ENCODE results near the gene GIMAP7. TPM values are rescaled to one million over a fixed set of nuclear protein-coding genes. Genes with fewer than 3 reads are reported as not detected.
A peak's percentile ranks its signal among the peaks of the same experiment; 100 is the strongest.
"Not testable (repeated sequence)": the region's sequence is repeated elsewhere in the genome, so short reads cannot be mapped to it uniquely, and the experiment has no call there.

The GIMAP7 gene
- total RNA-seq, 1 donor from 2014 or later, result 4.2 TPM

DNA sequence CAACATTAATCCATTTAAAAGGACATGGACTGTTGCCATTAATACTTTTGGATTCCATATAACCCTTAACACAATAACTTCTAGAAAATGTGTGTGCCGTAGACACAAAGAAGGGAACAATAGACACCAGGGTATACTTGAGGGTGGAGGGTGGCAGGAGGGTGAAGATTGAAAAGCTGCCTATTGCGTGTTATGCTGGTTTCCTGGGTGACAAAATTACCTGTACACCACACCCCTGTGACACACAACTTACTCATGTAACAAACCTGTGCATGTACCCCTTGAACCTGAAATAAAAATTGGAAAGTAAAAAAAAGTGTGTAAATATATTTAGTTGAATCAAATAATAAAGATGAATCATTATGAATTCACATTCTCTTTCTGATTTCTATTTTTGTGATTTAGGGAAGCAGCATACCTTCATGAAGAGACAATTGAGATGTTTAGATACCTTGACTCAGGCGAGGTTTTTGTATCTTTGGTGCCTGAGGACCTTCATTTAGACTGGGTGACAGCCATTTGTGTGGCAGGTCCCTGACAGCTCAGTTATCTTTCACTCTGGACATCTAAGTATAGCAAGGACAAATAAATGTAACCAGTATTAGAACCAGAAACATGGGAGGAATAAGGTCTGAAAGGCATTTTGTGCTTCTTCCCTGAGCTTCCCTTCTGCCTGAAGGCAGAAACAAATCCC, 35.5 kb upstream of the GIMAP7 start:
- H3K27me3 ChIP-seq (ENCODE audit: control insufficient read depth in 3 of 3, insufficient read depth in 3 of 3, low read length in 3 of 3), result peaks cover 0 to 3% (median 0%) of the 10 kb centered on the region in 3 donors
- peaks cover 3 to 9% (median 8%) of the 10 kb centered on the region in 3 donors for H3K4me1 ChIP-seq (ENCODE audit: control insufficient read depth in 3 of 3, insufficient read depth in 3 of 3, low read length in 3 of 3)
- H3K9ac ChIP-seq (ENCODE audit: low read depth in 1 of 3, low read length in 3 of 3), result no peak overlapping the region
- no peaks in the 10 kb centered on the region for H3K36me3 ChIP-seq (ENCODE audit: control insufficient read depth in 3 of 3, insufficient read depth in 3 of 3, low read length in 3 of 3)
- no peak overlapping the region for H3K4me3 ChIP-seq (ENCODE audit: low read length in 3 of 3)
- H3K9me3 ChIP-seq (ENCODE audit: control insufficient read depth in 3 of 3, low read length in 3 of 3), result no peaks in the 10 kb centered on the region
- H3K27ac ChIP-seq (ENCODE audit: low read depth, low read length), result peak overlapping the region; percentile 13

DNA sequence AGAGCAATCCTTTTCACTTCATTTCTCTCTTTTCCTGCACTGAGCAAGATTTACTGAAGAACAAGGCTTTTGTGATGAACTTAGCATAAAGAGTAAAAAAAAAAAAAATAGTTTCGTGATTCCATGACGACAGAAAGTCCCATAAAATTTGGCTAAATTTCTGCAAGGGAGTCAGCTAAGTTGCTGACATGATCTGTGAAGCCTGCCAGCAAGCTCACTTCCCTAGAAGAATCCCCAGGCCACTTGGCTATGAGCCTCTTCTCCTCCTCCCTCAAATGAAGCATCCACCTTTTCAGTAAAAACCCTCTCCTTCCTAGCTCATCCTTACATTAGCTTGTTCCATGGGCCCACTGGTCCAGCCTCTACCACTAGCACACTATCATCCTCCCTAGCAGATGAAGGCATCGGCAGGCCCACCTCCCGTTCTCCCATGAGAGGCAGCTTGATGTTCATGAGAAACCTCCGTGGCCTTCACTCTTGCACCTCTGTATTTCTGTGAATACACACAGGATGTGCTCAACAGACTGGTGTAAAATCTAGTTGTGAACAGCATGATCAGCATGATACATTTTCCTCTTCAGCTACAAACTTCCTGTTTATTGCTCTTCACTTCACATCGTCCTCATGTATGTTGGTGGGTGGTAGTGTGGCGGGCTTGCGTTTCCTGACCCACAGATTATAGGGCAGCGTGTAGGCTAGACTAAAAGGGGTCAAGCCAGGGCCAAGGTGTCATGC, 33.3 kb upstream of the GIMAP7 start:
- H3K9ac ChIP-seq (ENCODE audit: low read depth in 1 of 3, low read length in 3 of 3), result no peak overlapping the region
- no peaks in the 10 kb centered on the region for H3K9me3 ChIP-seq (ENCODE audit: control insufficient read depth in 3 of 3, low read length in 3 of 3)
- no peaks in the 10 kb centered on the region for H3K36me3 ChIP-seq (ENCODE audit: control insufficient read depth in 3 of 3, insufficient read depth in 3 of 3, low read length in 3 of 3)
- peaks cover 3 to 9% (median 8%) of the 10 kb centered on the region in 3 donors for H3K4me1 ChIP-seq (ENCODE audit: control insufficient read depth in 3 of 3, insufficient read depth in 3 of 3, low read length in 3 of 3)
- H3K4me3 ChIP-seq (ENCODE audit: low read length in 3 of 3), result no peak overlapping the region
- peak overlapping the region; percentile 66 for H3K27ac ChIP-seq (ENCODE audit: low read depth, low read length)
- H3K27me3 ChIP-seq (ENCODE audit: control insufficient read depth in 3 of 3, insufficient read depth in 3 of 3, low read length in 3 of 3), result peaks cover 0 to 3% (median 0%) of the 10 kb centered on the region in 3 donors

DNA sequence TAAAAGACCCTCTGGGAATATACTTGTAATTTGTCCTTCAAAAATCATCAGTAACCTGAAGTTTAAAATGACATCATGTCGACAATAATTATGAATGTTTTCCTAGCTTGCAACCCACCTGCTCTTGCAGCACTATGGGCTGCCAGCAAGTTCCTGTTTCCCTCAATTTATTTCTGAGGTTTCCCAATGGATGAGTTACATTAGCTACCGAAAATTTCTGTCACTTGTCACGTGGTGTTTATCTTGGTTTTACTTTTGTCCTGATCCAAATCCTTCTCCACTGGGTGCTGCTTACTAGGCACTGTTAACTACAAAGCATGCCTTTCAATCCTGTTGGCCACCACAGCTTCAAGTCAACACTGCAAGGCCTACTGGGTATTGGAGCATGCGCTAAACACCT, 32.8 kb upstream of the GIMAP7 start:
- Histone ChIP-seq H3K36me3 (ENCODE audit: control insufficient read depth in 3 of 3, insufficient read depth in 3 of 3, low read length in 3 of 3) (no peaks in the 10 kb centered on the region), H3K4me3 (ENCODE audit: low read length in 3 of 3) (no peak overlapping the region), H3K27ac (ENCODE audit: low read depth, low read length) (peak overlapping the region; percentile 66), H3K4me1 (ENCODE audit: control insufficient read depth in 3 of 3, insufficient read depth in 3 of 3, low read length in 3 of 3) (peaks cover 3 to 9% (median 8%) of the 10 kb centered on the region in 3 donors), H3K9ac (ENCODE audit: low read depth in 1 of 3, low read length in 3 of 3) (no peak overlapping the region), H3K9me3 (ENCODE audit: control insufficient read depth in 3 of 3, low read length in 3 of 3) (no peaks in the 10 kb centered on the region), H3K27me3 (ENCODE audit: control insufficient read depth in 3 of 3, insufficient read depth in 3 of 3, low read length in 3 of 3) (peaks cover 0 to 3% (median 0%) of the 10 kb centered on the region in 3 donors)

DNA sequence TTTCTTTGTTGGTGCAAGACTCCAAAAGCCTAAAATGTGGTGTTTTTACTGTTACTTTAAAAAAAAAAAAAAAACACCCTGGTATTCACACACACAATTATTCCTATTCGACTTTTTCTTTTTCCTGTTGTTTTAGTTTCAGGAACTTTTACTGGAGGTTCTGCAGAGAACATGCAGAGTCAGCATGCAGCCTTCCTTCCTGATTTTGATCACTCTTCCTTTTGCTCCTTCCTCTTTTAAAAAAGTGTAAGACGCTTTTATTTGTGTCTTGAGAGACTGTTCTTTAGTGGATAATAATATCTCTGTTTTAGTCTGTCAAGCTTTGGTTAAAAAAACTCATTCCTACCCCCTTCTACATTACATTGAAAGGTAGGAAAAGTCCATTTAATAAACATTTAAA, 31.2 kb upstream of the GIMAP7 start:
- H3K4me1 ChIP-seq (ENCODE audit: control insufficient read depth in 3 of 3, insufficient read depth in 3 of 3, low read length in 3 of 3); H3K36me3 ChIP-seq (ENCODE audit: control insufficient read depth in 3 of 3, insufficient read depth in 3 of 3, low read length in 3 of 3); H3K27me3 ChIP-seq (ENCODE audit: control insufficient read depth in 3 of 3, insufficient read depth in 3 of 3, low read length in 3 of 3); H3K4me3 ChIP-seq (ENCODE audit: low read length in 3 of 3); H3K9me3 ChIP-seq (ENCODE audit: control insufficient read depth in 3 of 3, low read length in 3 of 3); H3K9ac ChIP-seq (ENCODE audit: low read depth in 1 of 3, low read length in 3 of 3): not testable (repeated sequence)
- H3K27ac ChIP-seq (ENCODE audit: low read depth, low read length), result peak overlapping the region; percentile 51

DNA sequence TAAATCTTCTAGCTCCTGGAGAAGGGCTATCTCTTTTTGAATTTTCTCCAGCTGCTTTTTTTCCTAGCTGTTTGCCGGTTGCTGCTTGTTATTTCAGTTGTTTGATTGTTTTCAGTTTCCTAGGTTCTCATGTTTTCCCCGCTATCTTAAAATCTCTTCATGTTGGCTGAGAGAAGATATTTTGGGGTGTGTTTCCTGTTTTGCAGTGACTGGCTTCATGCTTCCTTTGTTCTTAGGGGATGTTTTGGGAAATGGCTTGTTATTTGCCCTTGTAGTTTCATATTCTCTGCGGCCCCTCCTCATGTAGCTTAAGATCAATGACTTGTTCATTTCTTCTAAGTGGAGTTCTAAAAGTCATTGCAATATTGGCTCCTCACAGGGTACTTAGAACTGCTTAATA, 30.6 kb upstream of the GIMAP7 start:
- not testable (repeated sequence) for H3K4me1 ChIP-seq (ENCODE audit: control insufficient read depth in 3 of 3, insufficient read depth in 3 of 3, low read length in 3 of 3); H3K9ac ChIP-seq (ENCODE audit: low read depth in 1 of 3, low read length in 3 of 3); H3K27me3 ChIP-seq (ENCODE audit: control insufficient read depth in 3 of 3, insufficient read depth in 3 of 3, low read length in 3 of 3); H3K36me3 ChIP-seq (ENCODE audit: control insufficient read depth in 3 of 3, insufficient read depth in 3 of 3, low read length in 3 of 3); H3K9me3 ChIP-seq (ENCODE audit: control insufficient read depth in 3 of 3, low read length in 3 of 3); H3K4me3 ChIP-seq (ENCODE audit: low read length in 3 of 3)
- peak overlapping the region; percentile 51 for H3K27ac ChIP-seq (ENCODE audit: low read depth, low read length)

DNA sequence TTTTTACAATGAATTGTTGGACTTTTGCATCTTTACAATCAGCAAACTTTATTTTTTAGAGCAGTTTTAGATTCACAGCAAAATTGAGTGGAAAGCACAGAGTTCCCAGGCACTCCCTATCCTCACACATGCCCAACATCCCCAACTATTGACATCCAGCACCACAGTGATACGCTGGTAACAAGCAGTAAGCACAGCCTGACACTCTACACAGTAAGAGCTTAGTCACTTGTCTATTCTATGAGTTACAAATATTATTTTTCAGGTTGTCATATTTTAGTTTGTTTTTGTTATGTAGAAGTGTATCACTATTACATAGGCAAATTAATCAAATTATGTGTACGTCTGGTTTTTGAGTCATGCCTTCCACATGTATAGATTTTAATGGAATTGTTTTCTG, 27.0 kb upstream of the GIMAP7 start:
- Histone ChIP-seq H3K9me3 (ENCODE audit: control insufficient read depth in 3 of 3, low read length in 3 of 3) (peaks cover 0 to 2% (median 0%) of the 10 kb centered on the region in 3 donors), H3K4me3 (ENCODE audit: low read length in 3 of 3) (no peak overlapping the region), H3K9ac (ENCODE audit: low read depth in 1 of 3, low read length in 3 of 3) (no peak overlapping the region), H3K27me3 (ENCODE audit: control insufficient read depth in 3 of 3, insufficient read depth in 3 of 3, low read length in 3 of 3) (no peaks in the 10 kb centered on the region), H3K27ac (ENCODE audit: low read depth, low read length) (no peak overlapping the region), H3K4me1 (ENCODE audit: control insufficient read depth in 3 of 3, insufficient read depth in 3 of 3, low read length in 3 of 3) (no peaks in the 10 kb centered on the region), H3K36me3 (ENCODE audit: control insufficient read depth in 3 of 3, insufficient read depth in 3 of 3, low read length in 3 of 3) (no peaks in the 10 kb centered on the region)

DNA sequence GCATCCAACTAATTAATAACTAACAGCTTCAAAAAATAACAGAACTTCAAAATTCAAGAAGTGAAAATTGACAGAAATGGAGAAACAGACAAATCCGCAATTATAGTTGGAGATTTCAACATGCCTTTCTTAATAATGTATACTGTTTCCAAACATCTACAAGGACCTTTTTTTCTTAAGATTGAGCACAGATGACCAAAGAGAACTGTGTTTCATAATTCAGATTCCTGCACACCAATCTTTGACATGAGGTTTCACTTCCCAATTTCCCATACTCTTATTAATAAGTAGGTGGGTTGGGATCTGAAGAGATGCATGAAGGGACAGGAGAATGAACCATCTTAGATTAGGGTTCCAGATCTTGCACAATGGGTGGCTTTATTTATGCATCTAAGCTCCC, 24.9 kb upstream of the GIMAP7 start:
- Histone ChIP-seq H3K27ac (ENCODE audit: low read depth, low read length) (no peak overlapping the region), H3K9me3 (ENCODE audit: control insufficient read depth in 3 of 3, low read length in 3 of 3) (peaks cover 0 to 2% (median 0%) of the 10 kb centered on the region in 3 donors), H3K9ac (ENCODE audit: low read depth in 1 of 3, low read length in 3 of 3) (no peak overlapping the region), H3K4me3 (ENCODE audit: low read length in 3 of 3) (no peak overlapping the region), H3K4me1 (ENCODE audit: control insufficient read depth in 3 of 3, insufficient read depth in 3 of 3, low read length in 3 of 3) (no peaks in the 10 kb centered on the region), H3K36me3 (ENCODE audit: control insufficient read depth in 3 of 3, insufficient read depth in 3 of 3, low read length in 3 of 3) (no peaks in the 10 kb centered on the region), H3K27me3 (ENCODE audit: control insufficient read depth in 3 of 3, insufficient read depth in 3 of 3, low read length in 3 of 3) (no peaks in the 10 kb centered on the region)

DNA sequence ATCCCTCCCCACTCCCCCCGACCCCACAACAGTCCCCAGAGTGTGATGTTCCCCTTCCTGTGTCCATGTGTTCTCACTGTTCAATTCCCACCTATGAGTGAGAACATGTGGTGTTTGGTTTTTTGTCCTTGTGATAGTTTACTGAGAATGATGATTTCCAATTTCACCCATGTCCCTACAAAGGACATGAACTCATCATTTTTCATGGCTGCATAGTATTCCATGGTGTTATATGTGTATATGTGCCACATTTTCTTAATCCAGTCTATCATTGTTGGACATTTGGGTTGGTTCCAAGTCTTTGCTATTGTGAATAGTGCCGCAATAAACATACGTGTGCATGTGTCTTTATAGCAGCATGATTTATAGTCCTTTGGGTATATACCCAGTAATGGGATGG, 21.2 kb upstream of the GIMAP7 start:
- H3K27ac ChIP-seq (ENCODE audit: low read depth, low read length); H3K9me3 ChIP-seq (ENCODE audit: control insufficient read depth in 3 of 3, low read length in 3 of 3); H3K36me3 ChIP-seq (ENCODE audit: control insufficient read depth in 3 of 3, insufficient read depth in 3 of 3, low read length in 3 of 3); H3K27me3 ChIP-seq (ENCODE audit: control insufficient read depth in 3 of 3, insufficient read depth in 3 of 3, low read length in 3 of 3); H3K4me3 ChIP-seq (ENCODE audit: low read length in 3 of 3); H3K4me1 ChIP-seq (ENCODE audit: control insufficient read depth in 3 of 3, insufficient read depth in 3 of 3, low read length in 3 of 3); H3K9ac ChIP-seq (ENCODE audit: low read depth in 1 of 3, low read length in 3 of 3): not testable (repeated sequence)

DNA sequence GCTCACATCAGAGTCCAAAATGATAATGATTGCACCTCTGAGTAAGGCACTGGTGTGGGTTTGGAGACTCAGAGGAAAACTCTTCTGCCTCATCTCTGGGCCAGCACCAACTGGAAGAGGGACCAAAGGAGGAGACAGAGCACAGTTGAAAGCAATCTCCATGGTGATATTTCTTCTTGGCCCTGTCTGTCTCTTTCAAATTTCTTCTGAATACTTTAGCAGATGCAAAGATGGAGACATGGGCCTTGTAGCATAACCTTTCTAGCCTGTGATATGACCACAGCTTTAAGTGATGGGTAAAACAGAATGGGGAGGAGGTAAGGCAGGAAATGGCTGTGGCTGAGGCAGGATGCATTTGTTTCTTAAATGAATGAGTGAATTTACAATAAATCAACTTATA, 12.2 kb upstream of the GIMAP7 start:
- Histone ChIP-seq H3K4me1 (ENCODE audit: control insufficient read depth in 3 of 3, insufficient read depth in 3 of 3, low read length in 3 of 3) (no peaks in the 10 kb centered on the region), H3K27me3 (ENCODE audit: control insufficient read depth in 3 of 3, insufficient read depth in 3 of 3, low read length in 3 of 3) (no peaks in the 10 kb centered on the region), H3K4me3 (ENCODE audit: low read length in 3 of 3) (no peak overlapping the region), H3K36me3 (ENCODE audit: control insufficient read depth in 3 of 3, insufficient read depth in 3 of 3, low read length in 3 of 3) (no peaks in the 10 kb centered on the region), H3K9ac (ENCODE audit: low read depth in 1 of 3, low read length in 3 of 3) (no peak overlapping the region), H3K9me3 (ENCODE audit: control insufficient read depth in 3 of 3, low read length in 3 of 3) (no peaks in the 10 kb centered on the region), H3K27ac (ENCODE audit: low read depth, low read length) (no peak overlapping the region)

DNA sequence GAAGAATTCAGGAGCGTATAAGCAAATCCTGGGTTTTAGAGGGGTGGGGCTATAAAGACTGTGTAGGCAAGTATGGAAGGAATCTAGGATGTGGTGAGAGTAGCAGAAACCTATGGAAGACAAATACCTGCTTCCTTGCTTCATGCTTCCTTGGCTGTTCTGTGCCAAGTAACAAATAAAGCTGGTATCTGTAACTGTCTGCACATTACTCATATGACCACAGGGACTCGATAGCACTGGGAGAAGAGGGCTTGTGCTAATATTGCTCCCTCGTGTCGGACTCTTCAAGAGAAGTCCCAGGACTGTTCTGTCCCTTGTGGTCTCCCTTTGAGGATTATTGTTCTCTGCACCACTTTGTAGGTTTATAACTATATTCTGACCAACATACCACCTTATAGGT, 11.5 kb upstream of the GIMAP7 start:
- Histone ChIP-seq H3K4me3 (ENCODE audit: low read length in 3 of 3) (no peak overlapping the region), H3K27me3 (ENCODE audit: control insufficient read depth in 3 of 3, insufficient read depth in 3 of 3, low read length in 3 of 3) (no peaks in the 10 kb centered on the region), H3K27ac (ENCODE audit: low read depth, low read length) (no peak overlapping the region), H3K36me3 (ENCODE audit: control insufficient read depth in 3 of 3, insufficient read depth in 3 of 3, low read length in 3 of 3) (no peaks in the 10 kb centered on the region), H3K9me3 (ENCODE audit: control insufficient read depth in 3 of 3, low read length in 3 of 3) (no peaks in the 10 kb centered on the region), H3K9ac (ENCODE audit: low read depth in 1 of 3, low read length in 3 of 3) (no peak overlapping the region), H3K4me1 (ENCODE audit: control insufficient read depth in 3 of 3, insufficient read depth in 3 of 3, low read length in 3 of 3) (no peaks in the 10 kb centered on the region)

Data from skeletal muscle tissue (tissue), 4 donors.